H9 (cell line): ENCODE results near the gene CST6. TPM values are rescaled to one million over a fixed set of nuclear protein-coding genes. Genes with fewer than 3 reads are reported as not detected.

ENCODE experiments used
- DNase-seq: peaks from one replicate; pipeline ENCODE4 v3.0.0-alpha.2; 2017
- H2AFZ ChIP-seq: one replicate; pipeline ENCODE4 v1.6.1; 2013; ENCODE audit warnings: mild to moderate bottlenecking, low read length, control low read depth, moderate library complexity
- H2AK5ac ChIP-seq: 2 replicates; pipeline ENCODE4 v1.6.1; 2013; ENCODE audit warnings: low read length, control low read depth, mixed read lengths; ENCODE audit not compliant: insufficient read length
- H2BK120ac ChIP-seq: one replicate; pipeline ENCODE4 v1.6.1; 2013; ENCODE audit warnings: low read depth, mild to moderate bottlenecking, low read length, control low read depth, inconsistent platforms; ENCODE audit not compliant: poor library complexity, severe bottlenecking
- H2BK12ac ChIP-seq: 2 replicates; pipeline ENCODE4 v1.6.1; 2013; ENCODE audit warnings: low read length, control low read depth, mixed read lengths, low read depth; ENCODE audit not compliant: insufficient read length
- H2BK15ac ChIP-seq: 2 replicates; pipeline ENCODE4 v1.6.1; 2013; ENCODE audit warnings: low read depth, low read length, control low read depth
- H2BK20ac ChIP-seq: one replicate; pipeline ENCODE4 v1.6.1; 2013; ENCODE audit warnings: low read depth, mild to moderate bottlenecking, low read length, control low read depth, inconsistent platforms; ENCODE audit not compliant: poor library complexity, severe bottlenecking
- H2BK5ac ChIP-seq: 2 replicates; pipeline ENCODE4 v1.6.1; 2013; ENCODE audit warnings: low read length, control low read depth, mixed read lengths; ENCODE audit not compliant: insufficient read length
- H3K14ac ChIP-seq: 2 replicates; pipeline ENCODE4 v1.6.1; 2013; ENCODE audit warnings: low read length, control low read depth; ENCODE audit not compliant: insufficient read depth
- H3K18ac ChIP-seq: 2 replicates; pipeline ENCODE4 v1.6.1; 2013; ENCODE audit warnings: low read depth, mild to moderate bottlenecking, mixed read lengths, low read length, control low read depth; ENCODE audit not compliant: insufficient read length
- H3K23ac ChIP-seq: 2 replicates; pipeline ENCODE4 v1.6.1; 2013; ENCODE audit warnings: low read length, control low read depth, mixed read lengths, low read depth; ENCODE audit not compliant: insufficient read length
- H3K23me2 ChIP-seq: 2 replicates; pipeline ENCODE4 v1.6.1; 2013; ENCODE audit warnings: low read depth, mild to moderate bottlenecking, mixed read lengths, low read length, control low read depth; ENCODE audit not compliant: insufficient read length, poor library complexity, severe bottlenecking
- H3K27ac ChIP-seq: 2 replicates; pipeline ENCODE4 v1.5.1; 2013; ENCODE audit warnings: low read length, control low read depth, mixed read lengths, low read depth; ENCODE audit not compliant: insufficient read length
- H3K27me3 ChIP-seq: 2 replicates; pipeline ENCODE4 v1.6.1; 2013; ENCODE audit warnings: low read length, control low read depth, inconsistent platforms; ENCODE audit not compliant: insufficient read depth
- H3K4ac ChIP-seq: 2 replicates; pipeline ENCODE4 v1.6.1; 2013; ENCODE audit warnings: low read depth, mild to moderate bottlenecking, control low read depth, inconsistent platforms, low read length, moderate library complexity
- H3K4me1 ChIP-seq: 2 replicates; pipeline ENCODE4 v1.6.1; 2013; ENCODE audit warnings: low read length, control low read depth, inconsistent platforms; ENCODE audit not compliant: insufficient read depth
- H3K4me2 ChIP-seq: 2 replicates; pipeline ENCODE4 v1.6.1; 2013; ENCODE audit warnings: low read length, control low read depth, mixed read lengths; ENCODE audit not compliant: insufficient read length, insufficient read depth
- H3K56ac ChIP-seq: 2 replicates; pipeline ENCODE4 v1.6.1; 2013; ENCODE audit warnings: low read depth, mild to moderate bottlenecking, mixed read lengths, low read length, control low read depth; ENCODE audit not compliant: insufficient read length
- H3K79me1 ChIP-seq: 2 replicates; pipeline ENCODE4 v1.6.1; 2013; ENCODE audit warnings: low read depth, mild to moderate bottlenecking, moderate library complexity, low read length, control low read depth, inconsistent platforms; ENCODE audit not compliant: insufficient read depth, poor library complexity, severe bottlenecking
- H3K79me2 ChIP-seq: 2 replicates; pipeline ENCODE4 v1.6.1; 2013; ENCODE audit warnings: low read length, control low read depth, inconsistent platforms; ENCODE audit not compliant: insufficient read depth
- H3K9ac ChIP-seq: 2 replicates; pipeline ENCODE4 v1.6.1; 2013; ENCODE audit warnings: low read length, control low read depth, mixed read lengths; ENCODE audit not compliant: insufficient read length; ENCODE audit errors: extremely low read depth
- H3K9me3 ChIP-seq: one replicate; pipeline ENCODE4 v1.6.1; 2013; ENCODE audit warnings: low read depth, low read length, inconsistent platforms; ENCODE audit not compliant: control insufficient read depth
- H3T11ph ChIP-seq: one replicate; pipeline ENCODE4 v1.6.1; 2013; ENCODE audit warnings: mild to moderate bottlenecking, low read length, control low read depth, inconsistent platforms
- H4K20me1 ChIP-seq: one replicate; pipeline ENCODE4 v1.6.1; 2013; ENCODE audit not compliant: control insufficient read depth, insufficient read length, insufficient read depth
- H4K5ac ChIP-seq: 2 replicates; pipeline ENCODE4 v1.6.1; 2013; ENCODE audit warnings: low read depth, mild to moderate bottlenecking, mixed read lengths, low read length, control low read depth; ENCODE audit not compliant: insufficient read length
- H4K8ac ChIP-seq: replicated peaks from 2 replicates; pipeline ENCODE4 v1.6.1; 2013; ENCODE audit warnings: low read length, control low read depth, mixed read lengths, low read depth; ENCODE audit not compliant: insufficient read length
- H4K91ac ChIP-seq: 2 replicates; pipeline ENCODE4 v1.6.1; 2013; ENCODE audit warnings: low read depth, mild to moderate bottlenecking, moderate library complexity, mixed read lengths, low read length, control low read depth; ENCODE audit not compliant: insufficient read length
- H3K27ac Mint-ChIP-seq, 3 experiments: 2 replicates in 2 of 3; 3 replicates in 1 of 3; pipeline ENCODE4 v1.8.0; 2020 to 2021; ENCODE audit warnings: mixed read lengths in 3 of 3, mild to moderate bottlenecking in 1 of 3, moderate library complexity in 1 of 3
- H3K27me3 Mint-ChIP-seq: 2 replicates; pipeline ENCODE4 v1.8.0; 2021; ENCODE audit warnings: low read depth, mild to moderate bottlenecking, moderate library complexity, mixed read lengths
- H3K36me3 Mint-ChIP-seq, 3 experiments: 2 replicates in 2 of 3; 3 replicates in 1 of 3; pipeline ENCODE4 v1.8.0; 2020 to 2021; ENCODE audit warnings: low read depth in 3 of 3, mixed read lengths in 3 of 3; ENCODE audit not compliant: insufficient read depth in 1 of 3
- H3K4me1 Mint-ChIP-seq, 2 experiments: 2 replicates each; pipeline ENCODE4 v1.8.0; 2020; ENCODE audit warnings: mixed read lengths in 2 of 2
- H3K4me3 Mint-ChIP-seq, 2 experiments: 2 replicates in 1 of 2; 3 replicates in 1 of 2; pipeline ENCODE4 v1.8.0; 2020 to 2021; ENCODE audit warnings: mild to moderate bottlenecking in 2 of 2, mixed read lengths in 2 of 2, moderate library complexity in 1 of 2
- H3K9me3 Mint-ChIP-seq, 2 experiments: 2 replicates in 1 of 2; 3 replicates in 1 of 2; pipeline ENCODE4 v1.8.0; 2020; ENCODE audit warnings: mild to moderate bottlenecking in 2 of 2, mixed read lengths in 2 of 2, moderate library complexity in 1 of 2
- WGBS: extraction: QIAGEN DNeasy Blood & Tissue Kit; methylation state at CpG from one replicate; pipeline ENCODE4 v1.1.7; 2013; ENCODE audit warnings: missing lambda C conversion rate, low lambda C conversion rate, mixed read lengths; ENCODE audit not compliant: insufficient read length; ENCODE audit errors: extremely low coverage; 5-methylcytosine and 5-hydroxymethylcytosine counted together
- total RNA-seq: library from RNA; stranded (reverse); gene quantifications from 2 replicates; pipeline ENCODE4 v1.2.1, GENCODE V29; 2021
- TF ChIP-seq, protein P1 (sequence below): fragments of 200-600 bp; sonication (generic); conservative IDR thresholded peaks from 3 replicates; pipeline ENCODE4 v1.8.0; 2021; ENCODE audit warnings: antibody characterized with exemption, mild to moderate bottlenecking

The CST6 gene
- total RNA-seq, 1 experiment from 2014 or later: not detected

DNA sequence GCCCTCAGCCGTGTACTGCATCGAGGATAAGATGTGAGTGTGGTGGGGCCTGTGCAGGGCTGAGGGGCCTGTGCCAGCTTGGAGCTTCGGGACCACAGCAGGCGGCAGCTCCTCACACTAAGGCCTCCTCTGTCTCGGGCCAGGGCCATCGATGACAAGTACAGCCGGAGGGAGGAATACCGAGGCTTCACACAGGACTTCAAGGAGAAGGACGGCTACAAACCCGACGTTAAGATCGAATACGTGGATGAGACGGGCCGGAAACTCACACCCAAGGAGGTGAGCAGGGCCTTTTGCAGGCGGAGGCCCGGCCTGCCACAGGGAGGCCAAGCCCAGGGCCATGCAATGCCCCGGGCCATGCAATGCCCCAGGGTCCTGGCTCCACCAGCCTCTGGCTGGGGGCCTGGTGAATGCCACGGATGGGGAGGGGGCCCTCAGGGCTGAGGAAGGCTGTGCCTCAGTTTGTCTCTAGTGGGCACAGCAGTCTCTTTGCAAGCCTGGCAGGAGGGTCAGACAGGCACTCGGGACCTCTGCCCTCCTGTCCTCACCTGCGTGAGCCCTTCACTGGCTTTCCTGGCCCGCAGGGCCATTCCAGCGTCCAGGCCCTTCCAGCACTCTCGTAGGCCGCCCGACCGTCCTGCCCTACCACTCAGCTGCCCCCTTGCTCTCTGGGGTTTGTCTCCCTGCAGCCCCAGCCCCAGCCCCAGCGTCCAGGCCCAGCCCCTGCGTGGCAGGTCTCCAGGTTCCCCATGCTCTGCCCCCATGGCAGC lies 34.0 kb upstream of the CST6 start:
- no peak overlapping the region for H3K18ac ChIP-seq
- H3K23me2 ChIP-seq: no peaks in the 10 kb centered on the region
- no peak overlapping the region for H3T11ph ChIP-seq
- H2BK5ac ChIP-seq: no peak overlapping the region
- H3K9me3 Mint-ChIP-seq: no peaks in the 10 kb centered on the region
- no peaks in the 10 kb centered on the region for H3K27me3 ChIP-seq
- no peak overlapping the region; a peak in 1 of 5 replicates for H3K4me3 Mint-ChIP-seq
- H3K4me1 ChIP-seq: no peaks in the 10 kb centered on the region
- no peak overlapping the region for H3K14ac ChIP-seq
- H4K8ac ChIP-seq: no peak overlapping the region
- H3K23ac ChIP-seq: no peak overlapping the region
- H2AFZ ChIP-seq: no peak overlapping the region
- H3K9ac ChIP-seq: no peak overlapping the region
- H3K79me1 ChIP-seq: no peaks in the 10 kb centered on the region
- no peak overlapping the region; a peak in 1 of 7 replicates for H3K27ac Mint-ChIP-seq
- no peak overlapping the region for H3K4ac ChIP-seq
- H3K4me2 ChIP-seq: no peak overlapping the region
- WGBS: no CpG with 5 or more reads among the region's 29 CpGs
- H3K36me3 Mint-ChIP-seq: peaks cover 24 to 50% (median 48%) of the 10 kb centered on the region in 3 experiments; a peak in 6 of 7 replicates
- no peak overlapping the region for H3K27ac ChIP-seq
- no peak overlapping the region for H3K56ac ChIP-seq
- TF ChIP-seq, protein P1, sequence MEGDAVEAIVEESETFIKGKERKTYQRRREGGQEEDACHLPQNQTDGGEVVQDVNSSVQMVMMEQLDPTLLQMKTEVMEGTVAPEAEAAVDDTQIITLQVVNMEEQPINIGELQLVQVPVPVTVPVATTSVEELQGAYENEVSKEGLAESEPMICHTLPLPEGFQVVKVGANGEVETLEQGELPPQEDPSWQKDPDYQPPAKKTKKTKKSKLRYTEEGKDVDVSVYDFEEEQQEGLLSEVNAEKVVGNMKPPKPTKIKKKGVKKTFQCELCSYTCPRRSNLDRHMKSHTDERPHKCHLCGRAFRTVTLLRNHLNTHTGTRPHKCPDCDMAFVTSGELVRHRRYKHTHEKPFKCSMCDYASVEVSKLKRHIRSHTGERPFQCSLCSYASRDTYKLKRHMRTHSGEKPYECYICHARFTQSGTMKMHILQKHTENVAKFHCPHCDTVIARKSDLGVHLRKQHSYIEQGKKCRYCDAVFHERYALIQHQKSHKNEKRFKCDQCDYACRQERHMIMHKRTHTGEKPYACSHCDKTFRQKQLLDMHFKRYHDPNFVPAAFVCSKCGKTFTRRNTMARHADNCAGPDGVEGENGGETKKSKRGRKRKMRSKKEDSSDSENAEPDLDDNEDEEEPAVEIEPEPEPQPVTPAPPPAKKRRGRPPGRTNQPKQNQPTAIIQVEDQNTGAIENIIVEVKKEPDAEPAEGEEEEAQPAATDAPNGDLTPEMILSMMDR: no peak
- no peak overlapping the region for H2AK5ac ChIP-seq
- no peaks in the 10 kb centered on the region for H3K4me1 Mint-ChIP-seq
- no peaks in the 10 kb centered on the region; the same call in 1 of the 2 replicates for H3K27me3 Mint-ChIP-seq
- no peaks in the 10 kb centered on the region for H4K20me1 ChIP-seq
- no peak overlapping the region for H2BK12ac ChIP-seq
- no peak overlapping the region for H2BK15ac ChIP-seq
- DNase-seq: no peak
- H3K9me3 ChIP-seq: no peaks in the 10 kb centered on the region
- H2BK20ac ChIP-seq: no peak overlapping the region
- H4K5ac ChIP-seq: no peak overlapping the region
- H3K79me2 ChIP-seq: no peaks in the 10 kb centered on the region
- H2BK120ac ChIP-seq: no peak overlapping the region
- H4K91ac ChIP-seq: no peak overlapping the region
